Aortic smooth muscle cell (primary cell): ENCODE measurements around the gene KIF3B. TPM values are rescaled to one million over a fixed set of nuclear protein-coding genes. Genes with fewer than 3 reads are reported as not detected.

ENCODE experiments used
- total RNA-seq: library from RNA; depleted of rRNA; stranded (reverse); fragments of >200 nt; gene quantifications from 2 replicates; pipeline ENCODE4 v1.2.3, GENCODE V29; 2014

Gene KIF3B
- total RNA-seq = 32.2 and 42.0 TPM in 2 replicates

DNA sequence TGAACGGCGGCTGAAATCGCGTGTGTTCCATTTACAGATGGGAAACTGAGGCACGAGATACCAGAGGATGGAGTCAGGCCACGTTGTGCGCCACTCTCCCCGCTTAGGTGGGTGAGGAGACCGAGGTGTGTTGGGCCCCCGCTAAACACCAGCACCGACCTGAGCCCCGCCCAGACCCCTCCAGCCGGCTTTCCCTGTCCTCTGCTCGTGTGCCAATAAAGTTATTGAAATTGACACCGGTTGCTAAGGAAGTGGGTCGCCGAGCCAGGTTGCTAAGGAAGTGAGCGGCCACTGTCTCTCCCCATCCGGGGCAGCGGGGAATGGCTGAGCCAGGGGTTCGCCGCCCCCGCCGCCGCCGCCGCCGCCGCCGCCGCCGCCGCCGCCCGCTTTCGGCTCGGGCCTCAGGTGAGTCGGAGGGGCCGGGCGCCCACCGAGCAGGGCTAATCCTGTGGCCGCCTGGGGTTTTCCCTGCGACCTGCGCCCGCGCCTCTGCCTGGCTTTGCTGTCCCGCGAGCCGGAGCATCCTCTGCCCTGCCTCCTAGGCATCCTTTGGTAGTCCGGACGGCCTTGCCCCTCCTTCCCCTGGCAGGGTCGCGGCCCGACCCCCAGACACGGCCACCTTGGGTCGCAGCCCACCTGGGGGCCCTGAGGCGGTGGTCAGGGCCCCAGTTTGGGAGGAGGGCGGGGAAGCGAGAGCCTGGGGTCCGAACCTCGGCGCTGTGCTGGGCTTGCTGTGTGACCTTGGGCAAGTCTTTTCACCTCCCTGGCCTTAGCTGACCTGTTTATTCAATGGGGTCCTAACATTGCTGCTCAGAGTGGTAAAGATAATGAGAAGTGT, at the start of gene KIF3B:
Gene KIF3B (plus strand): TSS at position 291 of the 838 bp plus-strand sequence. CDS start 32,127 bp downstream, outside the sequence.

DNA sequence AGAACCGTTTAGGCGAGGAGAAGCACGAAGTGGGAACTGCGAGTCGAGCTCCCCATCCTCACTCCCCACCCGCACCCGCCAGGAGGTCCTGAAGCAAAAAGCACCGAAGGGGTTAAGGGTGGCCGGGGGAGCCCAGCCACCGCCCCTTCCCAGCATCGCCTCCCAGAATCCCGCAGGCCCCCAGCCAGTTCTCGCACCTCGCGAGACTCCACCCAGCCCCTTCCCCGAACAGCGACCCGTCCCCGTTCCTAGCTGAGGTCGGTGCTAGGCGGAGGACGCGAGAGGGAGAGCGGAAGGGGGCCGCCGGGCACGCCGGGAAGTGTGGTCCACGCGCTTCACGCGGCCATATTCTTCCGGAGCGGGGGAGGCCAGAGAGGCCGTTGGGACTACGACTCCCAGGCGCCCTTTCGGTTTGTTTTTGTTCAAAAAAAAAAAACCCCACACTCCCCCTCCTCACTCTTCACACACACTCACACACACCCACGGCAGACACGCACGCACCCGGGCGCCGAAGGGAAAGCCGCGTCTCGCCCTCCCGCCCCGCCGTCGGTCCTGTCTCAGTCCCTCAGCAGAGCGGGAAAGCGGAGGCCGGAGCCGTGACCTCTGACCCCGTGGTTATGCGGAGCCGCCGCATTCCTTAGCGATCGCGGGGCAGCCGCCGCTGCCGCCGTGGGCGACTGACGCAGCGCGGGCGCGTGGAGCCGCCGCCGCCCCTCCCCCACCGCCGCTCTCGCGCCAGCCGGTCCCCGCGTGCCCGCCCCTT, 80.6 kb downstream of the KIF3B start, which contains the start of gene ASXL1:
Gene ASXL1 (plus strand): TSS at position 463 of the 763 bp plus-strand sequence. CDS start 445 bp downstream, outside the sequence.

Other genes starting within 250 kb of the KIF3B start
- gene HCK, start 225.4 kb upstream of the KIF3B start, total RNA-seq = not detected in 2 replicates
- gene TM9SF4, start 167.9 kb upstream of the KIF3B start, total RNA-seq = 24.3 TPM in 2 replicates
- gene PLAGL2, start 69.9 kb upstream of the KIF3B start, total RNA-seq = 0.79 and 0.81 TPM in 2 replicates
- gene POFUT1, start 69.8 kb upstream of the KIF3B start, total RNA-seq = 34.6 and 39.8 TPM in 2 replicates
- 29.6 and 33.3 TPM in 2 replicates for gene ASXL1, start 80.7 kb downstream of the KIF3B start, total RNA-seq